MCF 10A (cell line): Measurements from ENCODE around the gene OR52N5. TPM values are rescaled to one million over a fixed set of nuclear protein-coding genes. Genes with fewer than 3 reads are reported as not detected.

ENCODE experiments used
- BruUV-seq: library from RNA; stranded (reverse); fragments of 400-500 nt; replicated peaks from 2 replicates; lab custom pipeline; 2021; lab: Mats Ljungman, UMichigan
- CTCF ChIA-PET: fragments of 300-600 bp; sonication (Branson Sonifier 250); formaldehyde crosslinking; extraction: SDS; loops from one replicate; lab custom pipeline; 2021; ENCODE audit warnings: antibody characterized with exemption, inconsistent platforms; lab: Yijun Ruan, JAX
- POLR2A ChIA-PET: fragments of 300-600, 350-650 bp; sonication (Branson Sonifier 250); formaldehyde crosslinking; extraction: SDS; loops from one replicate; lab custom pipeline; 2020; ENCODE audit warnings: antibody characterized with exemption, inconsistent platforms; lab: Yijun Ruan, JAX
- DNase-seq: peaks from one replicate; pipeline ENCODE4 v3.0.0-alpha.2; 2018; ENCODE audit not compliant: unreplicated experiment
- H3K27ac Mint-ChIP-seq: one replicate; pipeline ENCODE4 v1.8.0; 2022; ENCODE audit warnings: mild to moderate bottlenecking, low read depth, mixed read lengths; ENCODE audit not compliant: unreplicated experiment
- H3K27me3 Mint-ChIP-seq: one replicate; pipeline ENCODE4 v1.8.0; 2022; ENCODE audit warnings: mixed read lengths; ENCODE audit not compliant: insufficient read depth, unreplicated experiment
- H3K36me3 Mint-ChIP-seq: one replicate; pipeline ENCODE4 v1.8.0; 2022; ENCODE audit warnings: mild to moderate bottlenecking, moderate library complexity, mixed read lengths; ENCODE audit not compliant: insufficient read depth, unreplicated experiment
- H3K4me1 Mint-ChIP-seq: one replicate; pipeline ENCODE4 v1.8.0; 2022; ENCODE audit warnings: mixed read lengths; ENCODE audit not compliant: insufficient read depth, unreplicated experiment
- H3K4me3 Mint-ChIP-seq: one replicate; pipeline ENCODE4 v1.8.0; 2022; ENCODE audit warnings: mild to moderate bottlenecking, moderate library complexity, mixed read lengths; ENCODE audit not compliant: unreplicated experiment
- H3K9me3 Mint-ChIP-seq: one replicate; pipeline ENCODE4 v1.8.0; 2022; ENCODE audit warnings: mixed read lengths; ENCODE audit not compliant: unreplicated experiment
- intact Hi-C: fragments of 100-400 bp; cut with micrococcal nuclease; formaldehyde crosslinking; loops from 2 replicates; pipeline ENCODE4 v1.14.1; 2022
- total RNA-seq: library from RNA; stranded (reverse); gene quantifications from 2 replicates; pipeline ENCODE4 v1.2.3, GENCODE V29; 2022
- TF ChIP-seq, protein P1 (sequence below): fragments of 200-600 bp; IDR thresholded peaks from one replicate; pipeline ENCODE4 v1.8.0; 2022; ENCODE audit warnings: antibody characterized with exemption, mild to moderate bottlenecking; ENCODE audit not compliant: unreplicated experiment

OR52N5 gene
- total RNA-seq, 1 experiment from 2014 or later = not detected

DNA sequence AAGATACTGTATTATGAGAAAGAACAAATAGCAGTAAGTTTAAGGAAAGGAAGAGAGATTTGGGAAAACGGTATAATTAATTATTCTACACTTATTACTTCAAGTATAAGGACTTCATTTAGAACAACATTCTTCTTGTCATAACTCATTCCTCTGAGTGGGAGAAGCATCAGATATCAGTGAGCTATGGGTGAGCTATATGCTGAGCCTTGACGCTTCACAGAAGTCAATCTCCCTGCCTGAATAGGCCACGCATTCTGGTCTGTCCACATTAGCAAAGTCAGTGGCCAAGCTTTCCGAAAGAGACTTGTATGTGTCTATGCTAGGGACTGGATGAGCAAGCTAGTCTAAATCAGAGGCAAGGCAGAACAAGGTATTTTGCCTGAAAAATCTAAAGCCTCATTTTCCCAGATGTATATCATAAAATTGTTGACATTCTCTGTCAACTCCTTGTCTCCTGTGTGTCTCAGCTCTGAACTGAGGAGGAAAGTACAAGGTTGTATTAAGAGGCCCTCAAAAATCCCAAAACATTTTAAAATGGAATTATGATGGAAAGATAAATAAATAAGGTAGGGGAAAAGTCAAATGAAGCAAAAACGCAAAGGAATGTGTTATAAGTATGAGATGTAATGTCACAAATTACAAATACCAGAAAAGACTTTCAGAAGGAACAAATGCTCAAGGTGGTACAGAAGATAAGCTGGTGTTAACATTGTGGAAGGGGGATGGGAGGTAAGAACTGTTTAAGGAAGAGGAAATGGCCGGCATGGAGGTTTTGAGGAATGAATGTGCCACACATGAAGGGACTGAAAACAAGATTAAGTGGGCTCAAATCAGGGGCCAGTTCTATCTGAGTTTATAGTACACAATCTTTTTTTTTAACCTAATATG, 27.0 kb upstream of the OR52N5 start:
- CTCF ChIA-PET = interaction anchor here (0.5 to 2.0 kb wide), 22 partner anchors 12 to 725 kb away, joined by 3 to 10 read pairs (median 4); partner anchors contain the start of gene TRIM5
- TF ChIP-seq, protein P1, sequence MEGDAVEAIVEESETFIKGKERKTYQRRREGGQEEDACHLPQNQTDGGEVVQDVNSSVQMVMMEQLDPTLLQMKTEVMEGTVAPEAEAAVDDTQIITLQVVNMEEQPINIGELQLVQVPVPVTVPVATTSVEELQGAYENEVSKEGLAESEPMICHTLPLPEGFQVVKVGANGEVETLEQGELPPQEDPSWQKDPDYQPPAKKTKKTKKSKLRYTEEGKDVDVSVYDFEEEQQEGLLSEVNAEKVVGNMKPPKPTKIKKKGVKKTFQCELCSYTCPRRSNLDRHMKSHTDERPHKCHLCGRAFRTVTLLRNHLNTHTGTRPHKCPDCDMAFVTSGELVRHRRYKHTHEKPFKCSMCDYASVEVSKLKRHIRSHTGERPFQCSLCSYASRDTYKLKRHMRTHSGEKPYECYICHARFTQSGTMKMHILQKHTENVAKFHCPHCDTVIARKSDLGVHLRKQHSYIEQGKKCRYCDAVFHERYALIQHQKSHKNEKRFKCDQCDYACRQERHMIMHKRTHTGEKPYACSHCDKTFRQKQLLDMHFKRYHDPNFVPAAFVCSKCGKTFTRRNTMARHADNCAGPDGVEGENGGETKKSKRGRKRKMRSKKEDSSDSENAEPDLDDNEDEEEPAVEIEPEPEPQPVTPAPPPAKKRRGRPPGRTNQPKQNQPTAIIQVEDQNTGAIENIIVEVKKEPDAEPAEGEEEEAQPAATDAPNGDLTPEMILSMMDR = no peak
- Mint-ChIP-seq H3K27me3 (peaks cover 83% of the 10 kb centered on the region), H3K27ac (no peak overlapping the region), H3K9me3 (no peaks in the 10 kb centered on the region), H3K4me3 (no peak overlapping the region), H3K36me3 (no peaks in the 10 kb centered on the region), H3K4me1 (peaks cover 13% of the 10 kb centered on the region)
- intact Hi-C loops = loop anchor here (2.0 to 5.0 kb wide), 3 partner anchors 125 to 1183 kb away; partner anchors contain the start of gene TRIM5
- POLR2A ChIA-PET = interaction anchor here (0.7 kb wide), 2 partner anchors 100 to 526 kb away, joined by 3 read pairs; no protein-coding TSS in a partner anchor
- BruUV-seq = no TSS peak
- no peak for DNase-seq

DNA sequence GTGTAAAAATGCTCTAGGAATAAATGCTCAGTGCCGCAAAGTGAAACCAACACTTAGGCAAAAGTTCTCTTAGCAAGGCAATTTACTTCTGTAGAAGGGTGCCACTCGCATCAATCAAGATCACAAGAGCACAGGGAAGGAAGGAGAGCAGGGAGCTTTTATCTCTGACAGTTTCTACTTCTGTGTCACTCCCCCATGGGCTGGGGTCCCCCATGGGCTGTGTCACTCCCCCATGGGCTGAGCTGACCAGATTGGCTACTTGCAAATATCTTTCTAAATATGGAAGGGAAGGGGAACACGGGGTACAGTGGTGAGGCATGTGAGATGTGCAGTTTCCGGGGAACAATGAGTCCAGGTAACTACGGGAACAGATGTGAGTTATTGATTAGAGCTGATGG, 26.0 kb upstream of the OR52N5 start:
- Mint-ChIP-seq H3K27me3 (peaks cover 79% of the 10 kb centered on the region), H3K27ac (no peak overlapping the region), H3K36me3 (no peaks in the 10 kb centered on the region), H3K4me1 (peaks cover 13% of the 10 kb centered on the region), H3K4me3 (peak overlapping the region; percentile 74), H3K9me3 (no peaks in the 10 kb centered on the region)
- intact Hi-C loops = loop anchor here (2.0 to 5.0 kb wide), 3 partner anchors 124 to 1182 kb away; partner anchors contain the start of gene TRIM5
- no TSS peak for BruUV-seq
- DNase-seq = peak; percentile 9
- CTCF ChIA-PET = interaction anchor here (0.5 to 2.0 kb wide), 17 partner anchors 16 to 1172 kb away, joined by 3 to 10 read pairs (median 3); partner anchors contain the start of gene OR51D1
- POLR2A ChIA-PET = interaction anchor here (0.7 kb wide), 1 partner anchor 525 kb away, joined by 3 read pairs; no protein-coding TSS in a partner anchor
- TF ChIP-seq, protein P1 = no peak

DNA sequence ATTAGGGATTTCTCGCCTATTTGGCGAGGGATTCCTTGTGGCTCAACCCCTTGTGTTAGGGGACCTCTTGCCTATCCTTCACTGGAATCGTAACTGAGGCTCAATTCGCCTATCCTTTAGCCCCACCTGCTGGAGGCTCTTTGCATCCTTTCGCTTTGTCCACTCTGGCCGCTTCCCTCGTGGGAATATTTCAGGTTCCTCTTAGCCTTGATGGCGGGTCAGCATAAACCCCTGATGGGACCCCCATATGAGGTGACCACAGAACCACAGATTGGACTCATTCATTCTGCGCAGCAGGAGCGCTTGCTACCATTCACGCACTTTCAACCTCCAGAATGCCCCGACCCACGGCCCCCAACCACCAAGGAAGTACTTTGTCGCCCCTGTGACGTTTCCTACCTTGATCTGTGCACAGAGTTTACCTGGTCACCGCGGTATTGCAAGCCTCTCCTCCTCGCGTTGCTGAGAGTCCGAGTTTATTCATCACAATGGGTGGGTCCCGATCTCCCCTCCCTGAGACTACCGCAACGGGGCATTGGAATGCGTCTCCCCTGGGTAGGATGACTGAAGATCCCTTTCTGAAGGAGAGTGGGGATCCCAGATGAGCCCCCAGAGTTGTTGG, 25.5 kb upstream of the OR52N5 start, which contains the start of gene OR52N2:
TSS of gene OR52N2 (plus strand) at position 425 of the 622 bp plus-strand sequence. CDS start 11,412 bp downstream, outside the sequence.
- no peaks in the 10 kb centered on the region for H3K9me3 Mint-ChIP-seq
- POLR2A ChIA-PET = no interaction called here
- peak within 1 kb of the TSS; percentile 74 for H3K4me3 Mint-ChIP-seq
- BruUV-seq = no TSS peak
- H3K4me1 Mint-ChIP-seq = peaks cover 13% of the 10 kb centered on the region
- H3K27ac Mint-ChIP-seq = no peak within 1 kb of the TSS
- TF ChIP-seq, protein P1 = peak; percentile 72
- H3K27me3 Mint-ChIP-seq = peaks cover 79% of the 10 kb centered on the region
- no peaks in the 10 kb centered on the region for H3K36me3 Mint-ChIP-seq
- CTCF ChIA-PET = interaction anchor here (0.6 to 2.0 kb wide), 7 partner anchors 21 to 1171 kb away, joined by 3 to 10 read pairs (median 3); partner anchors contain the start of gene OR51D1
- DNase-seq = peak; percentile 74
- intact Hi-C loops = loop anchor here (1.0 to 5.0 kb wide), 8 partner anchors 124 to 1181 kb away; partner anchors contain the start of gene TRIM5
